HepG2 (cell line): ENCODE measurements around the gene INTS7. TPM values are rescaled to one million over a fixed set of nuclear protein-coding genes. Genes with fewer than 3 reads are reported as not detected.

Experiments used
- ATAC-seq: fragments of 200-7000 bp; cut with Tn5 transposase; 3 replicates; pipeline ENCODE4 v1.9.1; 2020; ENCODE audit warnings: mild to moderate bottlenecking, moderate library complexity
- BruUV-seq: library from RNA; stranded (reverse); fragments of 400-500 nt; replicated peaks from 2 replicates; lab custom pipeline; 2021; lab: Mats Ljungman, UMichigan
- CTCF ChIA-PET: fragments of 300-600 bp; formaldehyde crosslinking; extraction: SDS; loops from one replicate; lab custom pipeline; 2021; ENCODE audit warnings: low total read pairs, inconsistent platforms, low intra/inter-chr PET ratio; lab: Yijun Ruan, JAX
- POLR2A ChIA-PET: fragments of 350-600 bp; sonication (Branson Sonifier 250); formaldehyde crosslinking; loops from one replicate; lab custom pipeline; 2020; ENCODE audit warnings: antibody characterized with exemption, inconsistent platforms; lab: Yijun Ruan, JAX
- DNase-seq: peaks from one replicate; pipeline ENCODE4 v3.0.0-alpha.2; 2015; ENCODE audit warnings: low spot score
- FAIRE-seq: peaks from 3 replicates; lab custom pipeline; 2011; peaks lifted over from hg19 to GRCh38; lab: Jason Lieb, UNC
- H2AFZ ChIP-seq: one replicate; pipeline ENCODE4 v1.6.1; 2011; ENCODE audit warnings: low read length, inconsistent platforms
- H3K27ac ChIP-seq: fragments of 300-600 bp; 3 replicates; pipeline ENCODE4 v1.8.0; 2011; ENCODE audit warnings: mixed run types, mild to moderate bottlenecking, mixed read lengths, low read length, inconsistent platforms; ENCODE audit not compliant: insufficient read depth; ENCODE audit errors: extremely low read length
- H3K27me3 ChIP-seq, 2 experiments: fragments of 200-600 bp in 1 of 2; 2 replicates in 1 of 2; 3 replicates in 1 of 2; pipeline versions ENCODE4 v1.6.0 to v1.8.0; 2011; ENCODE audit warnings: low read length in 2 of 2, mild to moderate bottlenecking in 2 of 2, moderate library complexity in 2 of 2, inconsistent platforms in 1 of 2; ENCODE audit not compliant: insufficient read depth in 2 of 2, control insufficient read depth in 1 of 2
- H3K36me3 ChIP-seq, 2 experiments: fragments of 200-600 bp in 1 of 2; replicated peaks in 1 of 2; 2 replicates in 1 of 2; 3 replicates in 1 of 2; pipeline versions ENCODE4 v1.5.1 to v1.8.0; 2011; ENCODE audit warnings: low read length in 2 of 2, inconsistent platforms in 1 of 2; ENCODE audit not compliant: insufficient read depth in 2 of 2, control insufficient read depth in 1 of 2
- H3K4me1 ChIP-seq: 2 replicates; pipeline ENCODE4 v1.5.1; 2012; ENCODE audit warnings: low read length, inconsistent platforms; ENCODE audit not compliant: insufficient read depth
- H3K4me2 ChIP-seq: 2 replicates; pipeline ENCODE4 v1.6.0; 2011; ENCODE audit warnings: low read depth, low read length, inconsistent platforms
- H3K4me3 ChIP-seq, 3 experiments: fragments of 200-600 bp in 1 of 3; sonication (generic), shearing (Covaris generic) in 1 of 3; replicated peaks in 1 of 3; 2 replicates each; pipeline ENCODE4 v1.5.1; 2011 to 2016; ENCODE audit warnings: low read length in 3 of 3, inconsistent platforms in 2 of 3, low read depth in 2 of 3, mild to moderate bottlenecking in 2 of 3, control low read depth in 1 of 3, mixed read lengths in 1 of 3; ENCODE audit not compliant: insufficient read depth in 1 of 3
- H3K79me2 ChIP-seq: one replicate; pipeline ENCODE4 v1.6.1; 2011; ENCODE audit warnings: low read length, inconsistent platforms; ENCODE audit not compliant: insufficient read depth
- H3K9ac ChIP-seq: 2 replicates; pipeline ENCODE4 v1.6.0; 2011; ENCODE audit warnings: mild to moderate bottlenecking, low read depth, low read length, inconsistent platforms; ENCODE audit not compliant: insufficient read depth
- H3K9me3 ChIP-seq: 2 replicates; pipeline ENCODE4 v1.5.1; 2012; ENCODE audit warnings: mild to moderate bottlenecking, low read length
- H4K20me1 ChIP-seq: 2 replicates; pipeline ENCODE4 v1.6.0; 2011; ENCODE audit warnings: inconsistent platforms, mild to moderate bottlenecking, low read length, moderate library complexity; ENCODE audit not compliant: insufficient read depth
- ATRX ChIP-seq: sonication (generic); formaldehyde crosslinking; IDR thresholded peaks from 2 replicates; pipeline ENCODE4 v1.4.0; 2020; ENCODE audit warnings: missing genetic modification reagents, borderline replicate concordance
- KLF13 ChIP-seq: sonication (generic); formaldehyde crosslinking; IDR thresholded peaks from 2 replicates; pipeline ENCODE4 v1.4.0; 2020; ENCODE audit warnings: mild to moderate bottlenecking, missing genetic modification reagents
- MAFF ChIP-seq: IDR thresholded peaks from 2 replicates; pipeline ENCODE4 v1.6.1; 2011; ENCODE audit warnings: low read depth, low read length, improper control_type of control experiment
- MAFK ChIP-seq, 2 experiments: IDR thresholded peaks in 1 of 2; conservative IDR thresholded peaks in 1 of 2; 2 replicates each; pipeline ENCODE4 v1.6.1; 2011; ENCODE audit warnings: improper control_type of control experiment in 2 of 2, low read length in 2 of 2
- NCOA2 ChIP-seq: sonication (generic); formaldehyde crosslinking; IDR thresholded peaks from 2 replicates; pipeline ENCODE4 v1.8.0; 2022; ENCODE audit warnings: inconsistent platforms
- POGK ChIP-seq: sonication (generic); formaldehyde crosslinking; conservative IDR thresholded peaks from 2 replicates; pipeline ENCODE4 v1.8.0; 2022; ENCODE audit warnings: mild to moderate bottlenecking, moderate library complexity, missing genetic modification reagents
- RFX1 ChIP-seq: fragments of 450-650 bp; IDR thresholded peaks from 2 replicates; pipeline ENCODE4 v1.6.1; 2017
- ZGPAT ChIP-seq: IDR thresholded peaks from 2 replicates; pipeline ENCODE4 v1.6.1; 2016; ENCODE audit warnings: mild to moderate bottlenecking
- ZMAT3 ChIP-seq: sonication (generic); formaldehyde crosslinking; conservative IDR thresholded peaks from 2 replicates; pipeline ENCODE4 v1.7.0; 2021; ENCODE audit warnings: missing genetic modification reagents
- ZNF3 ChIP-seq: IDR thresholded peaks from 2 replicates; pipeline ENCODE4 v1.7.0; 2017; ENCODE audit warnings: inconsistent platforms
- ZNF605 ChIP-seq: sonication (generic); formaldehyde crosslinking; IDR thresholded peaks from 2 replicates; pipeline ENCODE4 v1.8.0; 2022; ENCODE audit warnings: mild to moderate bottlenecking, missing genetic modification reagents
- whole genome bisulfite sequencing: methylation state at CpG from one replicate; pipeline ENCODE4 v1.1.6; 2017; ENCODE audit warnings: low lambda C conversion rate; 5-methylcytosine and 5-hydroxymethylcytosine counted together
- in situ Hi-C: cut with HindIII; loops from 2 replicates; pipeline ENCODE4 v1.10.0; 2017; ENCODE audit warnings: low pct_unique_long_range_greater_than_20kb; ENCODE audit not compliant: extremely low pct_ligation_motif_present
- intact Hi-C: fragments of 100-400 bp; cut with micrococcal nuclease; formaldehyde crosslinking; loops from one replicate; pipeline ENCODE4 v1.10.0; 2022; ENCODE audit not compliant: unreplicated experiment
- polyA plus RNA-seq, 8 experiments: library from polyadenylated mRNA; depleted of rRNA in 3 of 8; stranded (reverse) in 7 of 8; unstranded in 1 of 8; fragments of >200 nt; fragmentation: Illumina TruSeq in 4 of 8; extraction: Trizol in 4 of 8; gene quantifications; 2 replicates each; pipeline versions ENCODE4 v1.2.1 to v1.2.3, GENCODE V29; 2011 to 2016; ENCODE audit warnings: low read depth in 4 of 8, missing spikeins in 1 of 8, mixed read lengths in 1 of 8; ENCODE audit not compliant: insufficient read depth in 1 of 8
- total RNA-seq, 5 experiments: library from RNA; depleted of rRNA; stranded (reverse); fragments of >200 nt; fragmentation: Illumina TruSeq; extraction: Trizol; gene quantifications; 2 replicates each; pipeline ENCODE4 v1.2.3, GENCODE V29; 2016; ENCODE audit warnings: low read depth in 1 of 5
- TF ChIP-seq, protein P1 (sequence below): sonication (generic); formaldehyde crosslinking; IDR thresholded peaks from 2 replicates; pipeline ENCODE4 v1.5.0; 2020; ENCODE audit warnings: mild to moderate bottlenecking, missing genetic modification reagents

The INTS7 gene
- total and polyA plus RNA-seq, 2 of the 13 experiments (the other 11 are each of a cell fraction or from before 2014, with no cell fraction given) = 18.3 to 22.4 TPM

DNA sequence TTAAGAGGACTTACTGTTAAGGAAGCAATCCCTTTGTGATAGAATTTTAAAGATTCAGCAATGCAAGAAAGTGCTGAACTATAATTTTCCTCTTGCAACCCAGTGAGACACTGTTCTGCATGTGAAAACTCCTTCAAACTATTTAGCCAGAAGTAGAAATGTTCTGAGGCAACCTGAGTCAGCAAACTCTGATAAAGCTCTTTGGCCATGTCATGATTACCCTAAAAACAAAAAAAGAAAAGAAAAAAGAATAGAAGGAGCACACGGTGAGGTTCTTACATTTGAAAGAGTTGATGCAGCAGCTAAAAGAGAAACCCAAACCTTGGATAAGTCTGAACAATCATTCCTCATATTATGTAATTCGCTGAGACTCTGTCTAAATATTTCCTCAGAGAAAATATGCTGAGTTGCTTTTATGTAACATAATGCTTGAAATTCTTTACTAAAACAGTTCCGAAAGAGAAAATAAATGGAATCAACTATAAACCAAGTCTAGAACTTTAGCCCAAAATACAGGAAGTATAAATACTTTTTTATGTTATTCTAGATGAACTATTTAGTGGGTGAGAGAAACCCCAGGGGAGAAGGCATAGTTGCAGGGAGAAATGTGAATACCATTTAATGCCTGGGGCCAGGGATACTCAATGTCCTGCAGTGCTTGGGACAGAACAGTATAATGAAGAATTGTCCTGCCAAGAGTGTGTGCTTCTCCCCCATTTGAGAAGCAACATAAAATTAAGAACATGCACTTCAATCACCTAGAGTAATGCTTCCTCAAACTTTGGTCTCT, 60.0 kb downstream of the INTS7 start:
- in situ Hi-C loops = no loop called here
- H4K20me1 ChIP-seq = no peaks in the 10 kb centered on the region
- WGBS = 97% methylated on average over 3 of the region's 3 CpGs
- H3K36me3 ChIP-seq = peaks cover 7 to 59% of the 10 kb centered on the region in 2 experiments
- H3K4me3 ChIP-seq = no peak overlapping the region
- no peak overlapping the region for H2AFZ ChIP-seq
- H3K4me1 ChIP-seq = no peaks in the 10 kb centered on the region
- POLR2A ChIA-PET = no interaction called here
- TF ChIP-seq MAFF (peak; percentile 57; the same call in 1 of the 2 replicates), ZMAT3 (CRISPR knock-in tag) (no peak), MAFK (conservative IDR thresholded peaks at IDR 0.05 in 1 of 2, IDR thresholded peaks at IDR 0.05 in 1 of 2; ENCODE audit: low read length in 2 of 2) (peak; percentile 43 to 60; a peak in 1 of 4 replicates)
- H3K9me3 ChIP-seq = no peaks in the 10 kb centered on the region
- no TSS peak for BruUV-seq
- H3K27me3 ChIP-seq = no peaks in the 10 kb centered on the region; a peak in 1 of 5 replicates
- DNase-seq (no peak), FAIRE-seq (no peak), ATAC-seq (no peak)
- H3K79me2 ChIP-seq = no peaks in the 10 kb centered on the region
- H3K4me2 ChIP-seq = no peak overlapping the region
- CTCF ChIA-PET = no interaction called here
- H3K27ac ChIP-seq = no peak overlapping the region
- no peak overlapping the region for H3K9ac ChIP-seq
- intact Hi-C loops = no loop called here

DNA sequence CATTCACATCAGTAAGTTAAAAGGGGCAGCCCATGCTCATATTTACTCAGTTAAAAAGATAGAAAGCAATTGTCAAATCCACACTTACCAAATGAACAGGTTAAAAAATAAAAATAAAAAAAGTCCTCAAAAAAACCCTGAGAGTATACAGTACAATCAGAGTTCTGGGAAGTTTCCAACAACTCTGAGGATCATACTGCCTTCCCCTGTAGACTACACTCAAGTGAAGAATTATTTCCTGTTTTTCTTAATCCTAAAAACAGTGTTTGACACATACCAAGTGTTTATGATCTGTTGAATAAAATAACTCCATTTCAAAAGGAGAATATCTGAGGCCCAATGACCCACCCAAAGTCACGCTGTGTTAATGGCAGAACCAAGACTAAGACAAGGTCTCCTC, 61.8 kb downstream of the INTS7 start:
- Histone ChIP-seq H3K9ac (no peak overlapping the region), H3K36me3 (peaks cover 7 to 45% of the 10 kb centered on the region in 2 experiments), H3K27me3 (no peaks in the 10 kb centered on the region; a peak in 1 of 5 replicates), H3K79me2 (no peaks in the 10 kb centered on the region), H3K4me3 (no peak overlapping the region), H4K20me1 (no peaks in the 10 kb centered on the region), H3K9me3 (no peaks in the 10 kb centered on the region), H2AFZ (no peak overlapping the region), H3K4me2 (no peak overlapping the region), H3K27ac (no peak overlapping the region), H3K4me1 (no peaks in the 10 kb centered on the region)
- in situ Hi-C loops (no loop called here), intact Hi-C loops (no loop called here)
- ChIA-PET CTCF (no interaction called here), POLR2A (no interaction called here)
- no peak for DNase-seq
- FAIRE-seq = no peak
- no TSS peak for BruUV-seq
- no peak for ATAC-seq
- 95% methylated on average over 1 of the region's 1 CpG for WGBS
- no peak for TF ChIP-seq KLF13
- no peak for TF ChIP-seq ZNF605
- no peak for TF ChIP-seq ZNF3 (CRISPR knock-in tag)
- TF ChIP-seq NCOA2 (CRISPR knock-in tag) = no peak
- no peak for TF ChIP-seq ZGPAT
- TF ChIP-seq RFX1 = no peak
- no peak for TF ChIP-seq ATRX (CRISPR knock-in tag)
- TF ChIP-seq, protein P1, sequence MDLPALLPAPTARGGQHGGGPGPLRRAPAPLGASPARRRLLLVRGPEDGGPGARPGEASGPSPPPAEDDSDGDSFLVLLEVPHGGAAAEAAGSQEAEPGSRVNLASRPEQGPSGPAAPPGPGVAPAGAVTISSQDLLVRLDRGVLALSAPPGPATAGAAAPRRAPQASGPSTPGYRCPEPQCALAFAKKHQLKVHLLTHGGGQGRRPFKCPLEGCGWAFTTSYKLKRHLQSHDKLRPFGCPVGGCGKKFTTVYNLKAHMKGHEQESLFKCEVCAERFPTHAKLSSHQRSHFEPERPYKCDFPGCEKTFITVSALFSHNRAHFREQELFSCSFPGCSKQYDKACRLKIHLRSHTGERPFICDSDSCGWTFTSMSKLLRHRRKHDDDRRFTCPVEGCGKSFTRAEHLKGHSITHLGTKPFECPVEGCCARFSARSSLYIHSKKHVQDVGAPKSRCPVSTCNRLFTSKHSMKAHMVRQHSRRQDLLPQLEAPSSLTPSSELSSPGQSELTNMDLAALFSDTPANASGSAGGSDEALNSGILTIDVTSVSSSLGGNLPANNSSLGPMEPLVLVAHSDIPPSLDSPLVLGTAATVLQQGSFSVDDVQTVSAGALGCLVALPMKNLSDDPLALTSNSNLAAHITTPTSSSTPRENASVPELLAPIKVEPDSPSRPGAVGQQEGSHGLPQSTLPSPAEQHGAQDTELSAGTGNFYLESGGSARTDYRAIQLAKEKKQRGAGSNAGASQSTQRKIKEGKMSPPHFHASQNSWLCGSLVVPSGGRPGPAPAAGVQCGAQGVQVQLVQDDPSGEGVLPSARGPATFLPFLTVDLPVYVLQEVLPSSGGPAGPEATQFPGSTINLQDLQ = no peak
- TF ChIP-seq POGK (CRISPR knock-in tag) = no peak
